Keratinocyte (primary cell): ENCODE results near the gene MAD1L1. TPM values are rescaled to one million over a fixed set of nuclear protein-coding genes. Genes with fewer than 3 reads are reported as not detected.

ENCODE experiments used
- DNase-seq: peaks from one replicate; pipeline ENCODE4 v3.0.0-alpha.2; 2011; ENCODE audit warnings: low read depth, missing footprints, low spot score
- FAIRE-seq: peaks from 2 replicates; lab custom pipeline; 2011; peaks lifted over from hg19 to GRCh38; lab: Jason Lieb, UNC
- H2AFZ ChIP-seq: 2 replicates; pipeline ENCODE4 v1.6.0; 2012; ENCODE audit warnings: low read length, control low read depth, inconsistent platforms; ENCODE audit not compliant: control insufficient read depth
- H3K27ac ChIP-seq: 2 replicates; pipeline ENCODE4 v1.5.1; 2011; ENCODE audit warnings: low read length; ENCODE audit not compliant: control insufficient read depth, insufficient read depth
- H3K27me3 ChIP-seq: 3 replicates; pipeline ENCODE4 v1.6.0; 2011; ENCODE audit warnings: low read length; ENCODE audit not compliant: control insufficient read depth, insufficient read depth; ENCODE audit errors: extremely low read depth
- H3K36me3 ChIP-seq, 2 experiments: 2 replicates in 1 of 2; 3 replicates in 1 of 2; pipeline ENCODE4 v1.5.1; 2011; ENCODE audit warnings: low read length in 2 of 2, mild to moderate bottlenecking in 1 of 2; ENCODE audit not compliant: control insufficient read depth in 2 of 2, insufficient read depth in 2 of 2; ENCODE audit errors: extremely low read depth in 1 of 2
- H3K4me1 ChIP-seq: 3 replicates; pipeline ENCODE4 v1.5.1; 2011; ENCODE audit warnings: low read length; ENCODE audit not compliant: control insufficient read depth, insufficient read depth; ENCODE audit errors: extremely low read depth
- H3K4me2 ChIP-seq: 3 replicates; pipeline ENCODE4 v1.6.0; 2011; ENCODE audit warnings: low read depth, low read length; ENCODE audit not compliant: control insufficient read depth, insufficient read depth; ENCODE audit errors: extremely low read depth
- H3K4me3 ChIP-seq, 3 experiments: fragments of 200-600 bp in 1 of 3; sonication (generic) in 1 of 3; 2 replicates in 2 of 3; 3 replicates in 1 of 3; pipeline ENCODE4 v1.5.1; 2011 to 2016; ENCODE audit warnings: low read length in 3 of 3, mild to moderate bottlenecking in 3 of 3, control low read depth in 2 of 3, inconsistent platforms in 1 of 3, low read depth in 1 of 3, mixed read lengths in 1 of 3, mixed run types in 1 of 3, moderate library complexity in 1 of 3; ENCODE audit not compliant: control insufficient read depth in 2 of 3, insufficient read depth in 2 of 3; ENCODE audit errors: extremely low read depth in 1 of 3
- H3K79me2 ChIP-seq: 2 replicates; pipeline ENCODE4 v1.6.0; 2012; ENCODE audit warnings: low read length; ENCODE audit not compliant: control insufficient read depth, insufficient read depth
- H3K9ac ChIP-seq: 3 replicates; pipeline ENCODE4 v1.6.0; 2011; ENCODE audit warnings: low read length; ENCODE audit not compliant: control insufficient read depth, insufficient read depth; ENCODE audit errors: extremely low read depth
- H3K9me1 ChIP-seq: 3 replicates; pipeline ENCODE4 v1.6.0; 2011; ENCODE audit warnings: low read length; ENCODE audit not compliant: control insufficient read depth, insufficient read depth; ENCODE audit errors: extremely low read depth
- H3K9me3 ChIP-seq: 2 replicates; pipeline ENCODE4 v1.5.1; 2012; ENCODE audit warnings: low read depth, low read length; ENCODE audit not compliant: control insufficient read depth
- H4K20me1 ChIP-seq: 3 replicates; pipeline ENCODE4 v1.6.0; 2011; ENCODE audit warnings: low read length; ENCODE audit not compliant: control insufficient read depth, insufficient read depth; ENCODE audit errors: extremely low read depth
- EZH2 ChIP-seq: IDR thresholded peaks from one replicate; pipeline ENCODE4 v1.6.1; 2012; ENCODE audit warnings: inconsistent platforms, mild to moderate bottlenecking, low read length, moderate library complexity
- dilution Hi-C: fragments of 300-500 bp; cut with MboI; formaldehyde crosslinking; loops from one replicate; pipeline ENCODE4 v1.7.0; 2020; ENCODE audit warnings: low sequenced_read_pairs; ENCODE audit not compliant: extremely low pct_ligation_motif_present
- polyA plus RNA-seq, 5 experiments: library from polyadenylated mRNA; depleted of rRNA in 3 of 5; stranded (reverse) in 3 of 5; stranded (forward) in 1 of 5; unstranded in 1 of 5; fragments of >200 nt; gene quantifications; 1 replicate in 1 of 5; 2 replicates in 3 of 5; 3 replicates in 1 of 5; pipeline versions ENCODE4 v1.2.1 to v1.2.3, GENCODE V29; 2011 to 2012; ENCODE audit warnings: missing spikeins in 2 of 5, low read depth in 1 of 5, low replicate concordance in 1 of 5
- TF ChIP-seq, protein P1 (sequence below), 3 experiments: IDR thresholded peaks in 1 of 3; conservative IDR thresholded peaks in 1 of 3; optimal IDR thresholded peaks in 1 of 3; 2 replicates in 2 of 3; 3 replicates in 1 of 3; pipeline versions ENCODE3 to v1.5.1; 2011; ENCODE audit warnings: low read length in 3 of 3, mild to moderate bottlenecking in 3 of 3, moderate library complexity in 2 of 3, control low read depth in 1 of 3, inconsistent platforms in 1 of 3; ENCODE audit not compliant: insufficient read depth in 2 of 3; ENCODE audit errors: extremely low read depth in 1 of 3

The MAD1L1 gene
- polyA plus RNA-seq, 1 donor (not counting 4 experiments of a cell fraction or from before 2014, with no cell fraction given), result 18.0 TPM

DNA sequence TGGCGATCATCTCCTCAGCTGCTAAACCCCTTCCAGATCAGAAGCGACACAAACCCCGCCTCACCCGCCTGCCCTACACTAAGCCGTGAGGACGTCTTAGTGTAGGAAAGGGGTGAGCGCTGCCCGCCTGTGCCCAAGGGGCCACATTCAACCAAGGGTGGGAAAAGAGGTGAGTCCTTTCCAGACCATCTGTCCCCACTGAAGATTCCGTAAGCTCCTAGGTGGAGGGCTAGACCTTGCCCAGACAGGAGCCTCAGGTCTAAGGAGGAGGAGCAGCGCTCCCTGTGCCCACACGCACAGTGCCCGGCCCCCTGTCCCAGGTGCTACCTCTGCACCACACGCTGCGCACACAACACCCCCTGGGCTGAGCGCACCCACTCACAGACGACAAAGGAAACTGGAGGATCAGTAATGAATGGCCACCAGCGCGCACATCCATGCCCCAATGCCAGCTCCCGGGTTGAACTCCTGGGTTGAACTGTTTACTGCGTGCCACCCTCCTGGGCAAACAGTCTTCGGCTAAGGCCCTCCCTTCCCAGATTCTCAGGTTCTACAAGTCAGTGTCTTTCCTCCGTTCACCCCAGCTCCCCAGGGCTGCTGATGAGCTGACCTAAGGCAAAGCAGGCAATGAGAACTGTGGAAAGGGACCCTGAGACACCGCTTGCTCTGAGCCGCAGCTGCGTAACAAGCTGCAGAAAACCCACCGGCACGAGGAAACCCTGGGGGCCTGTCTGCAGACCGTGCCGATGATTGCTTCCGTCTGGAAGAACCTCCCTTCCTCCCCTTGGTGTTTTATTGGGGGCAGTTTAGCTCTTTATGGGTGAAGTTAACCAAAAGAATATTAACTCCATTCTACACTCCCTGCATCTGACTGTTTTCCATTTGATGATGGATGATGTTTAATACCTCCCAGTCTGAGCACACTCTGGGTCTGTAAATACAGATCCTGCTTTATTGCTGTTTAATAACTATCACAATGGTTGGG lies 185.9 kb downstream of the MAD1L1 start:
- Histone ChIP-seq H3K27ac (no peak overlapping the region), H3K36me3 (peaks cover 1 to 8% of the 10 kb centered on the region in 2 experiments), H2AFZ (no peak overlapping the region), H3K79me2 (no peaks in the 10 kb centered on the region), H3K4me2 (no peak overlapping the region), H3K9me1 (no peaks in the 10 kb centered on the region), H3K9me3 (no peaks in the 10 kb centered on the region), H3K9ac (no peak overlapping the region), H3K4me3 (no peak overlapping the region), H4K20me1 (no peaks in the 10 kb centered on the region), H3K4me1 (peaks cover 8% of the 10 kb centered on the region), H3K27me3 (no peaks in the 10 kb centered on the region)
- FAIRE-seq (no peak), DNase-seq (no peak)
- TF ChIP-seq EZH2, result no peak
- TF ChIP-seq, protein P1, sequence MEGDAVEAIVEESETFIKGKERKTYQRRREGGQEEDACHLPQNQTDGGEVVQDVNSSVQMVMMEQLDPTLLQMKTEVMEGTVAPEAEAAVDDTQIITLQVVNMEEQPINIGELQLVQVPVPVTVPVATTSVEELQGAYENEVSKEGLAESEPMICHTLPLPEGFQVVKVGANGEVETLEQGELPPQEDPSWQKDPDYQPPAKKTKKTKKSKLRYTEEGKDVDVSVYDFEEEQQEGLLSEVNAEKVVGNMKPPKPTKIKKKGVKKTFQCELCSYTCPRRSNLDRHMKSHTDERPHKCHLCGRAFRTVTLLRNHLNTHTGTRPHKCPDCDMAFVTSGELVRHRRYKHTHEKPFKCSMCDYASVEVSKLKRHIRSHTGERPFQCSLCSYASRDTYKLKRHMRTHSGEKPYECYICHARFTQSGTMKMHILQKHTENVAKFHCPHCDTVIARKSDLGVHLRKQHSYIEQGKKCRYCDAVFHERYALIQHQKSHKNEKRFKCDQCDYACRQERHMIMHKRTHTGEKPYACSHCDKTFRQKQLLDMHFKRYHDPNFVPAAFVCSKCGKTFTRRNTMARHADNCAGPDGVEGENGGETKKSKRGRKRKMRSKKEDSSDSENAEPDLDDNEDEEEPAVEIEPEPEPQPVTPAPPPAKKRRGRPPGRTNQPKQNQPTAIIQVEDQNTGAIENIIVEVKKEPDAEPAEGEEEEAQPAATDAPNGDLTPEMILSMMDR (optimal IDR thresholded peaks at IDR 0.05 in 1 of 3, IDR thresholded peaks at IDR 0.05 in 1 of 3, conservative IDR thresholded peaks at IDR 0.05 in 1 of 3; ENCODE audit: extremely low read depth in 1 of 3, insufficient read depth in 2 of 3, low read length in 3 of 3), result no peak
- dilution Hi-C loops, result no loop called here

- no peak for TF ChIP-seq EZH2
- TF ChIP-seq, protein P1 (optimal IDR thresholded peaks at IDR 0.05 in 1 of 3, IDR thresholded peaks at IDR 0.05 in 1 of 3, conservative IDR thresholded peaks at IDR 0.05 in 1 of 3; ENCODE audit: extremely low read depth in 1 of 3, insufficient read depth in 2 of 3, low read length in 3 of 3), result no peak
- Histone ChIP-seq H3K4me1 (peaks cover 8% of the 10 kb centered on the region), H3K4me2 (no peak overlapping the region), H3K9me3 (no peaks in the 10 kb centered on the region), H3K27ac (no peak overlapping the region), H3K79me2 (no peaks in the 10 kb centered on the region), H4K20me1 (no peaks in the 10 kb centered on the region), H2AFZ (no peak overlapping the region), H3K4me3 (no peak overlapping the region), H3K27me3 (no peaks in the 10 kb centered on the region), H3K9ac (no peak overlapping the region), H3K9me1 (no peaks in the 10 kb centered on the region), H3K36me3 (peaks cover 1 to 8% of the 10 kb centered on the region in 2 experiments)
- no peak for DNase-seq
- dilution Hi-C loops, result no loop called here
- no peak for FAIRE-seq
These were observed 187.0 kb downstream of the MAD1L1 start for GRCh38 chr7:2045559-2046405.
